Astrocyte of the spinal cord (primary cell): ENCODE measurements around the gene STK25.
"Not testable (repeated sequence)": the region's sequence is repeated elsewhere in the genome, so short reads cannot be mapped to it uniquely, and the experiment has no call there.

Source experiments
- DNase-seq: peaks from one replicate; pipeline ENCODE4 v3.0.0; 2011; ENCODE audit warnings: low read depth, low spot score
- H3K4me3 ChIP-seq: 2 replicates; pipeline ENCODE4 v1.5.1; 2011; ENCODE audit warnings: low read depth, mild to moderate bottlenecking, low read length, moderate library complexity
- CTCF ChIP-seq: IDR thresholded peaks from 2 replicates; pipeline ENCODE4 v1.5.1; 2012; ENCODE audit warnings: low read depth, mild to moderate bottlenecking, low read length, inconsistent platforms
- in situ Hi-C: cut with HindIII; loops from 2 replicates; pipeline ENCODE4 v1.10.0; 2017; ENCODE audit warnings: low sequenced_read_pairs

The STK25 gene

DNA sequence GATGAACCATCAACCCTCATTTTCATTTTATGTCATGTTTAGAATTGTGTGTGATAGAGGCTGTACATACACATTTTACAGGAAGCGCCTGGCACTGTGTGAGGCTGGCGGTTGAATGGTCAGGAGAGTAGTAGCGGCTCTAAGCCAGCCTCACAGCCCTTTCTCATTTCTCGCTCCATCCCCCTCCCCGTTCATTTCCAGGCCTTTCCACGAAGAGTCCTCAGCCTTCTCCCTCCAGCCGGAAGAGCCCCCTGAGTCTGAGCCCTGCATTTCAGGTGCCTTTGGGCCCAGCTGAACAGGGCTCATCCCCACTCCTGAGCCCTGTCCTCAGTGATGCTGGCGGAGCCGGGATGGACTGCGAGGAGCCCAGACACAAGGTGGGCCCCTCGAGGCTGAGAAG is 51.8 kb downstream of the STK25 start:
- H3K4me3 ChIP-seq = no peak overlapping the region
- TF ChIP-seq CTCF = no peak
- in situ Hi-C loops = no loop called here
- DNase-seq = no peak

DNA sequence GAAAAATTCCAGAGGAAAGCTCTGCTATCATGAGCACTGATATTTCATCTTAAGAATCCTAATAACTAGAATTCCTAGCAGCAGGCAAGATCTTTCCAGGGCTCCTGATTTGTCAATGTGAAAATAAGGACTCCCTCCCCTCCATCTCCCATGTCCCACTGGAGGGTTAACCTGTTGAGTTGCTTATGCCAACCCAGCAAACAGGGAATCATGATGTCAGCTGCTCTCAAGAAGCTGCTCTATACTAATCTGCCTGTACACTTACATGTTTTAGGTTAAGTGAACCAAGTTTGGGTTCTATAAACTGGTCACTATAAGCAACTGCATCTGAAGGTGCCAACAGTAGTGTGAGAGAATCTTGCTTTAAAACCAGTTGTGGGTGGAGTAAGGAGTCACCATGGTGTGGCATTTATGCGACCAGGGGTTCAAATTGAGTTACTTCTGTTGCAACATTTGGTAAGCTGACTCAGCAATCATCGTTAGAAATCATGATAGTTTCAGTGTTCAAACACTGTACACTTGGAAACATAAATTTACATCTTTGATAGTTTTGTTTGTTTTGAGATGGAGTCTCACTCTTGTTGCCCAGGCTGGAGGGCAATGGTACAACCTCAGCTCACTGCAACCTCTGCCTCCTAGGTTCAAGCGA is 53.4 kb downstream of the STK25 start:
- DNase-seq = no peak
- in situ Hi-C loops = no loop called here
- H3K4me3 ChIP-seq = no peak overlapping the region
- TF ChIP-seq CTCF = no peak

DNA sequence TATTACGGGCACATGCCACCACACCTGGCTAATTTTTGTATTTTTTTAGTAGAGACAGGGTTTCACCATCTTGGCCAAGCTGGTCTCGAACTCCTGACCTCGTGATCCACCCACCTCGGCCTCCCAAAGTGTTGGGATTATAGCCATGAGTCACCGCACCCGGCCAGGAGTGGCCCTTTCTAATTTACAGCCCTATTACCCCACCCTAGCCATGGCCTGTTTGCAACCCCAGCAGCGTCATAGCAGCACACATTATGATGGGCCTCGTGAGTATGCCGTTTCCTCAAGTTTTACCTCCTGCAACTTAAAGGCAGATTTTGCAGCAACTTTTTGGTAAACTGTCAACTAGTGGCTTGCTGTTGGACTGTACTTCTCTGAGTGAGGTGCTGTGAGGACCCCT is 54.5 kb downstream of the STK25 start:
- H3K4me3 ChIP-seq, DNase-seq, in situ Hi-C loops: not testable (repeated sequence)

DNA sequence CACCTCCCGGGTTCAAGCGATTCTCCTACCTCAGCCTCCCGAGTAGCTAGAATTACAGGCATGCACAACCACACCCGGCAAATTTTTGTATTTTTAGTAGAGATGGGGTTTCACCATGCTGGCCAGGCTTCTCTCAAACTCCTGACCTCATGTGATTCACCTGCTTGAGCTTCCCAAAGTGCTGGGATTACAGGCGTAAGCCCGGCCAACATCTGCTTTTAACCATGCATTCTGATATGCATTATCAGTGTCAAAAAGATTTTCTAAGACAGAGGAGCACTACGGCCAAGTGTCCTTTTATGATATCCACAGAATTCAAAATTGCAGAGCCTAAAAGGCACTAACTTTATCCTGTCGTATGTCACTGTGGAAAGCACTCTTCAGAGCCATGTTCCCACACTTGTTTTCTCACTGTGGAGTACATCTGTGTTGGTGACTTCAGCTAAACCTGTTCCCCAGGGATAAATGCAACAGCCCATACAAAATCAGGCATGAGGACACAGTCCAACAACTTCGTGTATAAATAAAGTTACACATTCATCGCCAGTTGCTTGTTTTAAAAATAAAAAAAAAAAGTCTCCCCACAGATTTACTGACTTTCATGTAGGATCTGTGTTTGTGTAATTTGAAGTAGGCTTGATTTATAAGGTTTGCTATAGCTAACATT is 56.4 kb downstream of the STK25 start:
- no peak for DNase-seq
- TF ChIP-seq CTCF = no peak
- in situ Hi-C loops = no loop called here
- no peak overlapping the region for H3K4me3 ChIP-seq

- in situ Hi-C loops, H3K4me3 ChIP-seq, DNase-seq: not testable (repeated sequence)
Measured at GRCh38 chr2:241450092-241450491, 58.3 kb downstream of the STK25 start.

DNA sequence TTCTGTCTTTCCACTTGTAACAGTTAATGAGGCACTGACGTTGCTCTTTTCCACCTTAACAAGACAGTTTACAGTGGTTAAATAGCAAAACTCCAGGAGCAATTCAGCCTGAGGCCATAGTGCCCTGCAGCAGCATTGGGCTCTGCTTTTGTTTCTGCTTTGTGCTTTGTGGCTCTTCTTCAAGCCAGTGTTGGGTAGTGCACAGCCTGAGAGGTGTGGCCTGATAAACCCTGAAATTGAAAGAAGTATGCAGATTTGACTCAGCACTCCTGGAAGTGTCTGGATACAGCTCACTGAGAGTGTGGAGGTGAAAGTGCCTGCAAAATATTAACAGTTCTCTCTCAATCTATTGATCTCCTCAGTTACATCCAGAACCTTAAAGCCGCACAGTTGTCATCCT is 63.0 kb downstream of the STK25 start:
- TF ChIP-seq CTCF = no peak
- in situ Hi-C loops = no loop called here
- no peak overlapping the region for H3K4me3 ChIP-seq
- no peak for DNase-seq

DNA sequence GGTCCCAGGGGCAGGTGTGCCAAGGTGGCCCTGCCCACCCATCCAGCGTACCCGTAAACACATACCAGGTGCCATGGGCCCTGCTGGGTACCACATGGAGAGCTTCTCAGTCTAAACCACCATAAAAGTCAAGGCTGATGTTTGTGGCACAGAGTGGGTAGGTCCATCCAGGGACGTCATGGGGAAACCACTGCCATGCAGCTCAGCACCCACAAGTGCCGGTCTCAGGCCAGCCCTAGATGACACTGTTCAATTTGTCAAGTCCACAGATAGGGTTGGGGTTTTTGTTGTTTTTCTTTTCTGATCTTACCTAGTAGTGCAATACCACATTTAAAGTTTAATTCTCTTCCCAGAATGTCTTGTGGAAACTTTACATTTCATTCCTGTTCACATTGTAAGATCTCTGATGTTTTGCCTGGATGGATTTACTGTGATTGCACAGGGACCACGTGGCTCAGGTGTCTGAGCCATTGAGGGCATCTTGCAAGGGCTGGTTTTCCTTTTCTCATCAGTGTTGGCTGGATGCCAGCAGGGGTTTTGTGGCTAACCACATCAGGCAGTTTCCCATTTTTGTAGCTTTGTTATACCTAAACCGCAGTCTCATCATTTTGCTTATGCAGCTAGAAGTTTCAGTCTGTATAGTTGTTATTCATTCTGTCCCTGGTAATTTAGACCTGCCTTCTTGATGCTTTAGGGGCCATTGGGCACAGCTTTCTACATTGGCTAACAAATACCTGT is 64.7 kb downstream of the STK25 start:
- peak; percentile 85 for DNase-seq
- in situ Hi-C loops = no loop called here
- H3K4me3 ChIP-seq = no peak overlapping the region
- no peak for TF ChIP-seq CTCF
